ENCODE measurements around the gene LIPM.

GRCh38 chr10:88831709-88832108 lies 29.2 kb downstream of the LIPM start:
- no peak for TF ChIP-seq CTCF (IDR thresholded peaks at IDR 0.05)
- no peak for TF ChIP-seq POLR2AphosphoS5 (IDR thresholded peaks at IDR 0.05)
